Esophagus muscularis mucosa (tissue), 3 donors: Measurements from ENCODE around the gene LRRC61.

Experiments used
- POLR2A ChIP-seq: fragments of 450-650 bp; IDR thresholded peaks from one replicate; pipeline ENCODE4 v1.6.1; 2017; ENCODE audit warnings: antibody characterized with exemption, moderate library complexity, mild to moderate bottlenecking, low read depth
- TF ChIP-seq, protein P1 (sequence below), 3 experiments: fragments of 200-600 bp in 2 of 3; fragments of 450-650 bp in 1 of 3; sonication (generic) in 2 of 3; IDR thresholded peaks; one replicate each; pipeline ENCODE4 v1.5.1; 2017 to 2019; ENCODE audit warnings: antibody characterized with exemption in 3 of 3, mild to moderate bottlenecking in 2 of 3, moderate library complexity in 1 of 3

DNA sequence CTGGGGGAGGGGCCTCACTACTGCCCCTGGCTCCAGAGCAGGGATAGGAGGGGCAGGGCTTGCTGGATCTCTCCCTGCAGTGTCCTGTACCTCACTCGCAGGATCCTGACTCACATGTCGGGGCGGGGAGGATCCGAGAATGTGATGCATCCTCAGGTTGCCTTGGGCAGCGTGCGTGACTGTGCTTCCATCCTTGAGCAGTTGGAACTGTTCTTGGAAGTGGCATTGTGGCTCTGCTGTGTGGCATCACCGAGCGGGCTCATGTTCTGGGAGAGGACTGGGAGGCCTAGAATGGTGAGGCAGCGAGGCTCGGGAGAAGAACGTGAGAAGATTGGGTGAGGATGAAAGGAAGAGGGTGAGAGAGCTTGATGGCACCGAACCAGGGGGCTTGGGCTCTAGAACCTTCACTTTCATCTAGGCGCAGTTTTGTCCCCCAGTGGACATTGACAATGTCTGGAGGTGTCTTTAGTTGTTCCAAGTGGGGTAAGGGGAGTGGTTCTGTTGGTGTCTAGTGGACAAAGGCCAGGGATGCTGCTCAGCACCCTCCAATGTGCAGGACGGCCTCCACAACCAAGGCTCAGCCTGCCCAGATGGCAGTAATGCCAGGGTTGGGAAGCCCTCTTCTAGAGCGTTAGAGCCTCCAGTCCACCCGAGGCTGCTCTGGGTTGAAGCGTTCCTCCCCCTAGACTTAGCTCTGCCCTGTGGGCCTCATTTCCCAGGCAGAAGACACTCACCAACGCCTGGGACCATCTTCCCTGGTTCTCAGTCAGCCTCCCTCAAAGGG lies 9.9 kb downstream of the LRRC61 start:
- TF ChIP-seq, protein P1, sequence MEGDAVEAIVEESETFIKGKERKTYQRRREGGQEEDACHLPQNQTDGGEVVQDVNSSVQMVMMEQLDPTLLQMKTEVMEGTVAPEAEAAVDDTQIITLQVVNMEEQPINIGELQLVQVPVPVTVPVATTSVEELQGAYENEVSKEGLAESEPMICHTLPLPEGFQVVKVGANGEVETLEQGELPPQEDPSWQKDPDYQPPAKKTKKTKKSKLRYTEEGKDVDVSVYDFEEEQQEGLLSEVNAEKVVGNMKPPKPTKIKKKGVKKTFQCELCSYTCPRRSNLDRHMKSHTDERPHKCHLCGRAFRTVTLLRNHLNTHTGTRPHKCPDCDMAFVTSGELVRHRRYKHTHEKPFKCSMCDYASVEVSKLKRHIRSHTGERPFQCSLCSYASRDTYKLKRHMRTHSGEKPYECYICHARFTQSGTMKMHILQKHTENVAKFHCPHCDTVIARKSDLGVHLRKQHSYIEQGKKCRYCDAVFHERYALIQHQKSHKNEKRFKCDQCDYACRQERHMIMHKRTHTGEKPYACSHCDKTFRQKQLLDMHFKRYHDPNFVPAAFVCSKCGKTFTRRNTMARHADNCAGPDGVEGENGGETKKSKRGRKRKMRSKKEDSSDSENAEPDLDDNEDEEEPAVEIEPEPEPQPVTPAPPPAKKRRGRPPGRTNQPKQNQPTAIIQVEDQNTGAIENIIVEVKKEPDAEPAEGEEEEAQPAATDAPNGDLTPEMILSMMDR (IDR thresholded peaks at IDR 0.05), result no peak
- TF ChIP-seq POLR2A, result no peak
